HepG2 (cell line): ENCODE data around the gene DNAJB11. TPM values are rescaled to one million over a fixed set of nuclear protein-coding genes. Genes with fewer than 3 reads are reported as not detected.

Experiments used
- ARHGAP35 ChIP-seq: sonication (generic); formaldehyde crosslinking; IDR thresholded peaks from 2 replicates; pipeline ENCODE4 v1.9.0; 2022; ENCODE audit warnings: mild to moderate bottlenecking, inconsistent platforms, moderate library complexity, missing genetic modification reagents, borderline replicate concordance
- CAMTA2 ChIP-seq: sonication (generic); formaldehyde crosslinking; IDR thresholded peaks from 2 replicates; pipeline ENCODE4 v1.4.0; 2020; ENCODE audit warnings: mild to moderate bottlenecking, missing genetic modification reagents, borderline replicate concordance
- ETV6 ChIP-seq: sonication (generic); formaldehyde crosslinking; conservative IDR thresholded peaks from 2 replicates; pipeline ENCODE4 v1.4.0; 2020; ENCODE audit warnings: missing genetic modification reagents
- FIP1L1 ChIP-seq: fragments of 200-400 bp; formaldehyde crosslinking; IDR thresholded peaks from 2 replicates; pipeline ENCODE4 v1.6.1; 2018; ENCODE audit warnings: low read depth, mild to moderate bottlenecking, low read length, moderate library complexity, borderline replicate concordance; ENCODE audit not compliant: insufficient read depth
- MAFK ChIP-seq, 2 experiments: IDR thresholded peaks in 1 of 2; conservative IDR thresholded peaks in 1 of 2; 2 replicates each; pipeline ENCODE4 v1.6.1; 2011; ENCODE audit warnings: improper control_type of control experiment in 2 of 2, low read length in 2 of 2
- NCOA2 ChIP-seq: sonication (generic); formaldehyde crosslinking; IDR thresholded peaks from 2 replicates; pipeline ENCODE4 v1.8.0; 2022; ENCODE audit warnings: inconsistent platforms
- NFIC ChIP-seq: IDR thresholded peaks from 2 replicates; pipeline ENCODE4 v1.6.1; 2012; ENCODE audit warnings: mild to moderate bottlenecking, low read length, inconsistent platforms
- NR2F6 ChIP-seq, 2 experiments: IDR thresholded peaks; 2 replicates each; pipeline ENCODE4 v1.6.1; 2016; ENCODE audit warnings: antibody characterized with exemption in 1 of 2, mild to moderate bottlenecking in 1 of 2
- SALL2 ChIP-seq: sonication (generic); formaldehyde crosslinking; IDR thresholded peaks from 2 replicates; pipeline ENCODE4 v1.8.1; 2023; ENCODE audit warnings: mild to moderate bottlenecking, missing genetic modification reagents, inconsistent platforms
- XRCC5 ChIP-seq: fragments of 200-400 bp; formaldehyde crosslinking; optimal IDR thresholded peaks from 2 replicates; pipeline ENCODE3; 2017; ENCODE audit warnings: mild to moderate bottlenecking, low read length
- ZBTB1 ChIP-seq: sonication (generic); formaldehyde crosslinking; IDR thresholded peaks from 2 replicates; pipeline ENCODE4 v1.4.0; 2020; ENCODE audit warnings: missing genetic modification reagents, borderline replicate concordance
- ZBTB8A ChIP-seq: sonication (generic); formaldehyde crosslinking; IDR thresholded peaks from 2 replicates; pipeline ENCODE4 v1.4.0; 2020; ENCODE audit warnings: mild to moderate bottlenecking, low read depth, missing genetic modification reagents, borderline replicate concordance
- ZFP62 ChIP-seq: sonication (generic); formaldehyde crosslinking; IDR thresholded peaks from 2 replicates; pipeline ENCODE4 v1.4.0; 2020; ENCODE audit warnings: missing genetic modification reagents
- ZMAT3 ChIP-seq: sonication (generic); formaldehyde crosslinking; conservative IDR thresholded peaks from 2 replicates; pipeline ENCODE4 v1.7.0; 2021; ENCODE audit warnings: missing genetic modification reagents
- ZNF180 ChIP-seq: sonication (generic); formaldehyde crosslinking; IDR thresholded peaks from 2 replicates; pipeline ENCODE4 v1.4.0; 2020; ENCODE audit warnings: low read depth, missing genetic modification reagents, borderline replicate concordance
- ZNF432 ChIP-seq: sonication (generic); formaldehyde crosslinking; IDR thresholded peaks from 2 replicates; pipeline ENCODE4 v1.5.0; 2020; ENCODE audit warnings: missing genetic modification reagents, mild to moderate bottlenecking, borderline replicate concordance
- polyA plus RNA-seq, 8 experiments: library from polyadenylated mRNA; depleted of rRNA in 3 of 8; stranded (reverse) in 7 of 8; unstranded in 1 of 8; fragments of >200 nt; fragmentation: Illumina TruSeq in 4 of 8; extraction: Trizol in 4 of 8; gene quantifications; 2 replicates each; pipeline versions ENCODE4 v1.2.1 to v1.2.3, GENCODE V29; 2011 to 2016; ENCODE audit warnings: low read depth in 4 of 8, missing spikeins in 1 of 8, mixed read lengths in 1 of 8; ENCODE audit not compliant: insufficient read depth in 1 of 8
- total RNA-seq, 5 experiments: library from RNA; depleted of rRNA; stranded (reverse); fragments of >200 nt; fragmentation: Illumina TruSeq; extraction: Trizol; gene quantifications; 2 replicates each; pipeline ENCODE4 v1.2.3, GENCODE V29; 2016; ENCODE audit warnings: low read depth in 1 of 5
- TF ChIP-seq, protein P1 (sequence below): sonication (generic); formaldehyde crosslinking; IDR thresholded peaks from 2 replicates; pipeline ENCODE4 v1.4.0; 2020; ENCODE audit warnings: missing genetic modification reagents, borderline replicate concordance
- TF ChIP-seq, protein P2 (sequence below): sonication (generic); formaldehyde crosslinking; IDR thresholded peaks from 2 replicates; pipeline ENCODE4 v1.4.0; 2020; ENCODE audit warnings: missing genetic modification reagents
- TF ChIP-seq, protein P3 (sequence below): sonication (generic); formaldehyde crosslinking; IDR thresholded peaks from 2 replicates; pipeline ENCODE4 v1.4.0; 2020; ENCODE audit warnings: missing genetic modification reagents

The DNAJB11 gene
- total and polyA plus RNA-seq, 2 of the 13 experiments (the other 11 are each of a cell fraction or from before 2014, with no cell fraction given): 41.0 to 132 TPM

DNA sequence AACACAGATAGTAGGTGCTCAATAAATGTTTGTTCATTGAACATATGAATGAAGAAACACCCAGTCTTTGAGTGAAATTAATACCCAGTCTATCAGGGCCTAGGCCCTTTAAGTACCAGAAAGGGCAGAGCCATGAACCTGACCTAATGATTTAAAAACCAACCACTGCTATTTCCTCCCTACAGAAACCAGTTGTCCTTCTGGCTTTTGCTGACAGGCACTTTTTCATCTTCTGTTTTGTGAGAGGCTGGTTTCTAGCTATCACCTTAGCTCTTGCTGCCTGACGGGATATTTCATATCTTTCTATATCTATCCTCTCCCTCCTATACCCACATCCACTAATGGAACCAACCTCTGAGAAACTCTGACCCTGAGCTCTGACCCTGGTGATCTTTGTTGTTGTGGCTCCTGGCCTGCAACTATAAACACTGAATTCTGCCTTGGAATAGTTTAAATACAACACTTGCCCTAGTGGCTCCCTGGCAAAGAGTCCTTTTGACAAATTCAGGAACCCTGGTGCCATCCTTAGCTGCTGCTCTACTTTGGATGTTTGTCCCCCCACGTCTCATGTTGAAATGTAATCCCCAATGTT is 38.2 kb downstream of the DNAJB11 start (continued):
- TF ChIP-seq, protein P1, sequence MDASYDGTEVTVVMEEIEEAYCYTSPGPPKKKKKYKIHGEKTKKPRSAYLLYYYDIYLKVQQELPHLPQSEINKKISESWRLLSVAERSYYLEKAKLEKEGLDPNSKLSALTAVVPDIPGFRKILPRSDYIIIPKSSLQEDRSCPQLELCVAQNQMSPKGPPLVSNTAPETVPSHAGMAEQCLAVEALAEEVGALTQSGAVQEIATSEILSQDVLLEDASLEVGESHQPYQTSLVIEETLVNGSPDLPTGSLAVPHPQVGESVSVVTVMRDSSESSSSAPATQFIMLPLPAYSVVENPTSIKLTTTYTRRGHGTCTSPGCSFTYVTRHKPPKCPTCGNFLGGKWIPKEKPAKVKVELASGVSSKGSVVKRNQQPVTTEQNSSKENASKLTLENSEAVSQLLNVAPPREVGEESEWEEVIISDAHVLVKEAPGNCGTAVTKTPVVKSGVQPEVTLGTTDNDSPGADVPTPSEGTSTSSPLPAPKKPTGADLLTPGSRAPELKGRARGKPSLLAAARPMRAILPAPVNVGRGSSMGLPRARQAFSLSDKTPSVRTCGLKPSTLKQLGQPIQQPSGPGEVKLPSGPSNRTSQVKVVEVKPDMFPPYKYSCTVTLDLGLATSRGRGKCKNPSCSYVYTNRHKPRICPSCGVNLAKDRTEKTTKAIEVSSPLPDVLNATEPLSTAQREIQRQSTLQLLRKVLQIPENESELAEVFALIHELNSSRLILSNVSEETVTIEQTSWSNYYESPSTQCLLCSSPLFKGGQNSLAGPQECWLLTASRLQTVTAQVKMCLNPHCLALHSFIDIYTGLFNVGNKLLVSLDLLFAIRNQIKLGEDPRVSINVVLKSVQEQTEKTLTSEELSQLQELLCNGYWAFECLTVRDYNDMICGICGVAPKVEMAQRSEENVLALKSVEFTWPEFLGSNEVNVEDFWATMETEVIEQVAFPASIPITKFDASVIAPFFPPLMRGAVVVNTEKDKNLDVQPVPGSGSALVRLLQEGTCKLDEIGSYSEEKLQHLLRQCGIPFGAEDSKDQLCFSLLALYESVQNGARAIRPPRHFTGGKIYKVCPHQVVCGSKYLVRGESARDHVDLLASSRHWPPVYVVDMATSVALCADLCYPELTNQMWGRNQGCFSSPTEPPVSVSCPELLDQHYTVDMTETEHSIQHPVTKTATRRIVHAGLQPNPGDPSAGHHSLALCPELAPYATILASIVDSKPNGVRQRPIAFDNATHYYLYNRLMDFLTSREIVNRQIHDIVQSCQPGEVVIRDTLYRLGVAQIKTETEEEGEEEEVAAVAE: no peak
- TF ChIP-seq NFIC (0 out of 2 replicates have a peak, but pooled peaks have one; percentile 16), FIP1L1 (no peak), ZFP62 (CRISPR knock-in tag) (no peak), SALL2 (CRISPR knock-in tag) (no peak), CAMTA2 (CRISPR knock-in tag) (no peak), ZMAT3 (no peak), MAFK (conservative IDR thresholded peaks at IDR 0.05 in 1 of 2, IDR thresholded peaks at IDR 0.05 in 1 of 2; ENCODE audit: low read length in 2 of 2) (peak; percentile 90 to 92), ZBTB8A (CRISPR knock-in tag) (no peak), XRCC5 (no peak), ETV6 (no peak), ARHGAP35 (CRISPR knock-in tag) (no peak), NR2F6 (IDR thresholded peaks at IDR 0.05) (peak; percentile 10; the same call in 1 of the 2 replicates), NR2F6 (CRISPR knock-in tag; IDR thresholded peaks at IDR 0.05) (0 out of 2 replicates have a peak, but pooled peaks have one; percentile 14), ZNF432 (CRISPR knock-in tag) (no peak), ZNF180 (CRISPR knock-in tag) (no peak), NCOA2 (CRISPR knock-in tag) (no peak), ZBTB1 (no peak)
- TF ChIP-seq, protein P2, sequence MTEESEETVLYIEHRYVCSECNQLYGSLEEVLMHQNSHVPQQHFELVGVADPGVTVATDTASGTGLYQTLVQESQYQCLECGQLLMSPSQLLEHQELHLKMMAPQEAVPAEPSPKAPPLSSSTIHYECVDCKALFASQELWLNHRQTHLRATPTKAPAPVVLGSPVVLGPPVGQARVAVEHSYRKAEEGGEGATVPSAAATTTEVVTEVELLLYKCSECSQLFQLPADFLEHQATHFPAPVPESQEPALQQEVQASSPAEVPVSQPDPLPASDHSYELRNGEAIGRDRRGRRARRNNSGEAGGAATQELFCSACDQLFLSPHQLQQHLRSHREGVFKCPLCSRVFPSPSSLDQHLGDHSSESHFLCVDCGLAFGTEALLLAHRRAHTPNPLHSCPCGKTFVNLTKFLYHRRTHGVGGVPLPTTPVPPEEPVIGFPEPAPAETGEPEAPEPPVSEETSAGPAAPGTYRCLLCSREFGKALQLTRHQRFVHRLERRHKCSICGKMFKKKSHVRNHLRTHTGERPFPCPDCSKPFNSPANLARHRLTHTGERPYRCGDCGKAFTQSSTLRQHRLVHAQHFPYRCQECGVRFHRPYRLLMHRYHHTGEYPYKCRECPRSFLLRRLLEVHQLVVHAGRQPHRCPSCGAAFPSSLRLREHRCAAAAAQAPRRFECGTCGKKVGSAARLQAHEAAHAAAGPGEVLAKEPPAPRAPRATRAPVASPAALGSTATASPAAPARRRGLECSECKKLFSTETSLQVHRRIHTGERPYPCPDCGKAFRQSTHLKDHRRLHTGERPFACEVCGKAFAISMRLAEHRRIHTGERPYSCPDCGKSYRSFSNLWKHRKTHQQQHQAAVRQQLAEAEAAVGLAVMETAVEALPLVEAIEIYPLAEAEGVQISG (CRISPR knock-in tag): no peak
- TF ChIP-seq, protein P3, sequence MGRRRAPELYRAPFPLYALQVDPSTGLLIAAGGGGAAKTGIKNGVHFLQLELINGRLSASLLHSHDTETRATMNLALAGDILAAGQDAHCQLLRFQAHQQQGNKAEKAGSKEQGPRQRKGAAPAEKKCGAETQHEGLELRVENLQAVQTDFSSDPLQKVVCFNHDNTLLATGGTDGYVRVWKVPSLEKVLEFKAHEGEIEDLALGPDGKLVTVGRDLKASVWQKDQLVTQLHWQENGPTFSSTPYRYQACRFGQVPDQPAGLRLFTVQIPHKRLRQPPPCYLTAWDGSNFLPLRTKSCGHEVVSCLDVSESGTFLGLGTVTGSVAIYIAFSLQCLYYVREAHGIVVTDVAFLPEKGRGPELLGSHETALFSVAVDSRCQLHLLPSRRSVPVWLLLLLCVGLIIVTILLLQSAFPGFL (CRISPR knock-in tag): no peak
